Right ventricle myocardium inferior (tissue), 1 donor: ENCODE measurements around the gene COPE. TPM values are rescaled to one million over a fixed set of nuclear protein-coding genes. Genes with fewer than 3 reads are reported as not detected.

Experiments
- ATAC-seq: fragments of 200-7000 bp; cut with Tn5 transposase; one replicate; pipeline ENCODE4 v1.9.1; 2020; ENCODE audit warnings: mild to moderate bottlenecking, moderate library complexity
- DNase-seq: peaks from one replicate; pipeline ENCODE4 v3.0.0; 2021; ENCODE audit errors: missing footprints
- intact Hi-C: fragments of 100-400 bp; cut with DNase I; formaldehyde crosslinking; loops from one replicate; pipeline ENCODE4 v1.11.0; 2022
- total RNA-seq: library from RNA; stranded (reverse); fragmentation: NEBNext Ultra II Directional; extraction: Animal tissue kit (Norgen Biotek cat#: 25700); gene quantifications from one replicate; pipeline ENCODE4 v1.2.1, GENCODE V29; 2021
- donor health status: DM: no; HTN: yes; CAD: no; lungs with severe emphysema.

The COPE gene
- total RNA-seq, 1 donor from 2014 or later = 139 TPM

- intact Hi-C loops = loop anchor here (10.0 kb wide), 1 partner anchor 86 kb away; no protein-coding TSS in a partner anchor
- DNase-seq (no peak), ATAC-seq (no peak)
These were observed 20.4 kb downstream of the COPE start for GRCh38 chr19:18898607-18899408.

DNA sequence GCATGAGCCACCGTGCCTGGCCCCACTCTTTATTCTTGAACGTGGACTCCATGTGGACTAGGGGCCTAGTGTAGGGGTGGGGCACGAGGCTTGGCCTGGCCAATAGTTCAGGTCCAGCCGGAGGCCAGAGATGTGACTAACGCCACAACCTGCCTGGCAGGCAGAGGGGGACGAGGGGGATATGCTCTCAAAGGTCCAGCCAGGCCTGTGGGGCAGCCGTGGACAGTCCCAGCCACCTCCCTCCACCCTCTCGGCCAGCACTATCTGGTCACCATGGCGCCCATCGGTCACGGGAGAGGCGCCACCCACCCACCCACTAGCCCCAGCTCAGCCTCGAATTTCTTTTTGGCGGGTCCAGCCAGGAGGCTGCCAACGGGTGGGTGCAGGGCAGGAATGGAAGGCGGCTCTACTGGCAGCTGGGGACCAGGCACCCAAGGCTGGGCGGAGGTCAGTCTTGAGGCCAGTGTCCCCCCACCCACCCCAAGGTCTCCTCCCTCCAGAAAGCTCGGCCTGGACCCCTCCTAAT lies 21.0 kb downstream of the COPE start:
- DNase-seq = no peak
- intact Hi-C loops = loop anchor here (10.0 kb wide), 1 partner anchor 87 kb away; no protein-coding TSS in a partner anchor
- ATAC-seq = no peak

DNA sequence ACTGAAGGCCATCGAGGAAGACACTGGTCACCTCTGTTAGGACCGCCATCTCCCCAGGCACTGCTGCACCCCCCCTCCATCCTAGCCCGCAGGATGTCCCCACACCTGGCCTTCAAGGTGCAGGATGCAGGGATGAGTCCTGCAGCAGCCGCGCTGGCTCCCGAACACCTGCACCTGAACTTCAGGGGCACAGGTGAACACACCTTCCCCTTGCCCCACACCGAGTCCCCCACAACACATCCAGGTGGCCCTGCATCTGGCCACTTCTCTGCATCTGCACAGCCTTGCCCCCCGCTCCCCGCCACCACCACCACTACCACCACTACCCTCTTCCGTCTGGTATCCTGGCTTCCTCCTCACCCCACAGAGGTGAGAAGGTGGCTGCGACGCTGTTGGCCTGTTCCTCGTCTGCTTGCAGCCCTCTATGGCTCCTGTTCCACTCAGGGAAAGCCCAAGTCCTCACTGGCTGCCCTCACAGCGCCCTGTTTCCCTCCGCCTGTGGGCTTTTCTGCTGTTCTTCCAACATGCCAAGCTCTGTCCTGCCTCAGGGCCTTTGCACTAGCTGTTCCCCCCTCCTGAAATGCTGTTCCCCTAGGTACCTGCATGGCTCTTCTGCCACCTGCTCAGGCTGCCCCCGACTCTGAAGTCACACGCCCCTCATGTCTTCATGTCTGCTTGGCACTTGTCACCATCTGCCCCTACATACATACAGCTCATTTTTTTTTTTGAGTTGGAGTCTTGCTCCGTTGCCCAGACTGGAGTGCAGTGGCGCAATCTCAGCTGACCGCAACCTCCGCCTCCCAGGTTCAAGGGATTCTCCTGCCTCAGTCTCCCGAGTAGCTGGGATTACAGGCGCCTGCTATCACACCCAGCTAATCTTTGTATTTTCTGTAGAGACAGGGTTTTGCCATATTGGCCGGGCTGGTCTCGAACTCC lies 21.8 kb downstream of the COPE start:
- DNase-seq = no peak
- ATAC-seq = no peak
- intact Hi-C loops = loop anchor here (10.0 kb wide), 1 partner anchor 87 kb away; no protein-coding TSS in a partner anchor

- ATAC-seq (no peak), DNase-seq (no peak)
- intact Hi-C loops = loop anchor here (10.0 kb wide), 1 partner anchor 88 kb away; no protein-coding TSS in a partner anchor
These were observed 22.8 kb downstream of the COPE start for GRCh38 chr19:18896421-18896841.

DNA sequence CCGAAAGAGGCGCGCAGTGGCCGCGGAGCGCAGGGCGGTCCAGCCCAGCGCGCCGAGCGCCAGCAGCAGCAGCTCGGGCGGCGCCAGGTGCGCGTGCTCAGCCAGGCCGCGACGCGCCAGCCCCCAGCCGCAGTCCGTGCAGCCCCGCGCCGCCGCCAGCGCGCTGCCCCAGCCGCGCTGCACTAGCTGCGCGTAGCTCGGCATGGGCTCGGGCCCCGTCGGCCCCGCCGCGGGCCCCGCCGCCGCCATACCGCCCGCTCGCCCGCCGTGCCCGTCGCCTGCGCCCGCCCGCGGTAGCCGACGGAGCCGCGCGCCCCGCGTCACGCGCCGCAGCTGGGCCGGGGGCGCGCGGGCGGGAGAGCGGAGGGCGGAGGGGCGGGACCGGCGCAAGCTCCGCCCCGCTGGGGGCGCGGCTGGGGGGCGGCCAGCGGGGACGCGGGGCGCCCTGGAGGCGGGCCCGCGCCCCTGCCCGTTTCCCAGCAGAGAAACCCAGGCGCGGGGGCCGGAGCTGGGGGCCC lies 23.3 kb downstream of the COPE start, which contains the start of gene CERS1:
Gene CERS1, minus strand, starts transcription at position 335 of the 518 bp plus-strand sequence. Its CDS starts 86 bp downstream, at position 249.
- DNase-seq (no peak), ATAC-seq (no peak)
- intact Hi-C loops = loop anchor here (10.0 kb wide), 1 partner anchor 89 kb away; no protein-coding TSS in a partner anchor

DNA sequence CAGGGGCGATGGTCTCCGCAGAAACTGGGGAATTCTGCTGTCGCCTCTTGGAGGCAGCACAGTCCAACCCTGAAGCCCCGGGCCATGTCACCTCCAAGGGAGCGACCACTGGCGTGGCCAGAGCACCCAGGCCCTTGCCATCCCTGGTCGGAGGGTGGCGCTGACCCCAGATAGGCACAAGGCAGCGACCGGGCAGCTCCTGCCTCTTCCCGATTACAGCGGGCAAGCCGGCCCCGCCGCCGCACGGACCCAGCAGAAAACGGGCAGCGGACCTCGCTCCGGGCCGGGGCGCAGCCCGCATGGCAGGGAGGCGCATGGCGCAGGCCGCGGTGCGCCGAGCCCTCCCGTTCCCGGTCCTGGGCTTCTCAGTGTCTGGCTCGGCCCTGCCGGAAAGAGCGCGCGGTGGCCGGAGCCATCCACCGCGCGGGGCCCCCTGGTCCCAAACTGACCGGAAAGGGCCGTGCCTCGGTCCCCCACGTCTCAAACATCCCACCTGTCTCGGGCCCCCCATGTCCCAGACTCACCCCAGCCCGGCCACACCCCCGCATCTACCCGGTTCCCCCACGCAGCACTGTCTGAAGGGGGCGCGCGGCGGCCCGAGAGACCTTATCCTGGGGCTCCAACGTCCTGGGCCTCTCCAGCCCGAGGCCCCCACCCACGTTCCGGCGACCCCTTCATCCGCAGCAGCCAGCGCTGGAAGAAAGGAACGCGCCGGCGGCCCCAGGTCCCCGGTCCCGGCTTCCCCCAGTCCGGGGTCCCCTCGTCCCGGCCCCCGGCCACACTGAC lies 24.0 kb downstream of the COPE start:
- intact Hi-C loops = loop anchor here (10.0 kb wide), 1 partner anchor 90 kb away; no protein-coding TSS in a partner anchor
- ATAC-seq (no peak), DNase-seq (no peak)

GRCh38 chr19:18894254-18895037 lies 24.7 kb downstream of the COPE start:
- intact Hi-C loops = loop anchor here (10.0 kb wide), 1 partner anchor 90 kb away; no protein-coding TSS in a partner anchor
- no peak for ATAC-seq
- no peak for DNase-seq

- intact Hi-C loops = loop anchor here (10.0 kb wide), 1 partner anchor 91 kb away; no protein-coding TSS in a partner anchor
- ATAC-seq (no peak), DNase-seq (no peak)
These were observed 25.5 kb downstream of the COPE start for GRCh38 chr19:18893587-18894253.

DNA sequence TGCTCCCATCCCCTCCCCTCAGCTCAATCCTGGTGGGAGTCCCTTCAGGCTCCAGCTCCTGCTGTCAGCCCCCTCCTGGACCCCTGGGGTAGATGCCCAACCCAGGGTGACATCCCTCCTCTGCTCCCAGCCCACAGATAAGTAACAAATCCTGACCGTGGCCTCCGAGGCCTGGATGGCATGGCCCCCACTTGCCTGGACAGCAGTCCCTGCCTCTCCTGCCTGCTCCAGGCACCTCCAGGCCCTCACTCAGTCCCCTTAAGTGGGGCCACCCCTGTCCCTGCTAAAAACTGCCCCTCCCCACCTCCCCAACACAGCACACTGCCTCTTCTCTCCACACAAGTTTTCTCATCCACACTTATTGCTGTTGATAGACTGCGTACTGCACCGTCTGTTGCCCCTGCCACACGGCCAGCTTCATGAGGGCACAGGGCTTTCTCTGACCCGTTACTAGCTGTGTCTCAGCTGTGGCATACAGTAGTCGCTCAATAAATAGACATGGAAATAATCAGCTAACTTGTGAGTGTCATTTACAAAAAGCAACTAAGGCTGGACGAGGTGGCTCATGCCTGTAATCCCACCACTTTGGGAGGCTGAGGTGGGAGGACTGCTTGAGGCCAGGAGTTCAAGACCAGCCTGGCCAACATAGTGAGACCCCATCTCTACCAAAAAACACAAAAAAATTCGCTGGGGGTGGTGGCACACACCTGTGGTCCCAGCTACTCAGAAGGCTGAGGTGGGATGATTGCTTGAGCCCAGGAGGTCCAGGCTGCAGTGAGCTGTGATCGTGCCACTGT lies 29.0 kb downstream of the COPE start:
- DNase-seq (no peak), ATAC-seq (no peak)
- intact Hi-C loops = loop anchor here (10.0 kb wide), 1 partner anchor 95 kb away; no protein-coding TSS in a partner anchor

GRCh38 chr19:18886972-18887371 lies 32.2 kb downstream of the COPE start:
- DNase-seq (no peak), ATAC-seq (no peak)
- intact Hi-C loops = no loop called here

DNA sequence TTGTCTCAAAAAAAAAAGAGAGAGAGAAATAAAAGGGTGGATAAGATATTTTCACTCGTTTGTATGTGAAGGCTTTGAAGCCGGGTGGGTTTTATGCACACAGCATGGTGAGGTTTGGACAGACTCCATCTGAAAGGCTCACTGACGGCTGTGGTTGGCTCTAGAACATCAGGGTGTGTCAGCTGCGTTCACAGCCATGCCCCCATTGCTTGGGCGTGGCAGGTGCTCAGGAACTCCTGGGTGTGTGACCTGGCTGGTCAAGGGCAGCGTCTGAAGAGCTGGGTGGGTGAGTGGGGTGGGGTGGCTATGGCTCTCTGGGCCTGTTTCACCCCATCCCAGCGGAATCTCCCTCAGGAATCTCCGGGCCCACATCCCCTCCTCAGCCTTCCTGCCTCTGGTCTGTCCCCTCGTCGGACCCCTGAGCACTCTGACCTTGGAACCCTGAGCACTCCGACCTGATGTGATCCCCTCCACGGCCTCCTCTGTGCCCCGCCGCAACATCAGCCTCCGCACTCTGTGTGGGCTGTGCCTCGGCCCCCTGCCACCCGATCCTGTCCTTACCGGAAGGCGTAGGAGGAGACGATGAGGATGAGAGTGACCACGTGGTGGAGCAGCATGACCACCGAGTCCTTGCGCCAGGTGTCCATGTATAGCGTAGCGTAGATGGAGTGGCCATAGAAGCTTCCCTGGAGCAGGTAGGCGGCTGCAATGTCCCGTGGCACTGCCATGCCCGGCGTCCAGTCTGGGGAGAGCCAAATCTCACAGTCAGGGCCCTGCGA lies 35.5 kb downstream of the COPE start:
- no peak for DNase-seq

DNA sequence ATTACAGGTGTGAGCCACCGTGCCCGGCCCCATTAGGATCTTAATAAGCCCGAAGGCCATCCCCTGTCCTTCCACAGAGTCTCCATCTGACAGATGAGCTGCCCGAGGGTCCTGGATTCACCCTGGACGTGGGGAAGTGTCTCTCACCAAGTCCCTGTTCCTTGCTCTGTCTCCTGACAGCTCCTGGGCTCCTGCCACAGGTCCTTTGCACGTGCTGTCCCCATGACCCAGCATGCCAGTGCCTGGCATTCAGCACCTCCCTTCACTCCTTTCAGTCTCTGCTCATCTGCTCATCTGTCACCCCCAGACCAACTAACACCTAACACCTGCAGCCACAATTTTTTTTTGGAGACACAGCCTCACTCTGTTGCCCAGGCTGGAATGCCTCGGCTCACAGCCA lies 37.7 kb downstream of the COPE start:
- intact Hi-C loops = no loop called here
- DNase-seq = no peak
- ATAC-seq = no peak

More for the DNA sequence above, 35.5 kb downstream of the COPE start:
- intact Hi-C loops = no loop called here
- ATAC-seq = no peak

- DNase-seq (no peak), ATAC-seq (no peak)
- intact Hi-C loops = no loop called here
These were observed 39.4 kb downstream of the COPE start for GRCh38 chr19:18879579-18880373.

GRCh38 chr19:18878858-18879578 lies 40.2 kb downstream of the COPE start:
- DNase-seq (no peak), ATAC-seq (no peak)
- intact Hi-C loops = no loop called here
